HG03039 (cell line): Measurements from ENCODE around the gene MLXIPL.
"Not testable (repeated sequence)": the region's sequence is repeated elsewhere in the genome, so short reads cannot be mapped to it uniquely, and the experiment has no call there.

Source experiments
- ATAC-seq: cut with Tn5 transposase; IDR thresholded peaks from one replicate; pipeline ENCODE4 v1.9.1; 2021; ENCODE audit warnings: mild to moderate bottlenecking, moderate library complexity; ENCODE audit not compliant: unreplicated experiment

MLXIPL gene, protein sequence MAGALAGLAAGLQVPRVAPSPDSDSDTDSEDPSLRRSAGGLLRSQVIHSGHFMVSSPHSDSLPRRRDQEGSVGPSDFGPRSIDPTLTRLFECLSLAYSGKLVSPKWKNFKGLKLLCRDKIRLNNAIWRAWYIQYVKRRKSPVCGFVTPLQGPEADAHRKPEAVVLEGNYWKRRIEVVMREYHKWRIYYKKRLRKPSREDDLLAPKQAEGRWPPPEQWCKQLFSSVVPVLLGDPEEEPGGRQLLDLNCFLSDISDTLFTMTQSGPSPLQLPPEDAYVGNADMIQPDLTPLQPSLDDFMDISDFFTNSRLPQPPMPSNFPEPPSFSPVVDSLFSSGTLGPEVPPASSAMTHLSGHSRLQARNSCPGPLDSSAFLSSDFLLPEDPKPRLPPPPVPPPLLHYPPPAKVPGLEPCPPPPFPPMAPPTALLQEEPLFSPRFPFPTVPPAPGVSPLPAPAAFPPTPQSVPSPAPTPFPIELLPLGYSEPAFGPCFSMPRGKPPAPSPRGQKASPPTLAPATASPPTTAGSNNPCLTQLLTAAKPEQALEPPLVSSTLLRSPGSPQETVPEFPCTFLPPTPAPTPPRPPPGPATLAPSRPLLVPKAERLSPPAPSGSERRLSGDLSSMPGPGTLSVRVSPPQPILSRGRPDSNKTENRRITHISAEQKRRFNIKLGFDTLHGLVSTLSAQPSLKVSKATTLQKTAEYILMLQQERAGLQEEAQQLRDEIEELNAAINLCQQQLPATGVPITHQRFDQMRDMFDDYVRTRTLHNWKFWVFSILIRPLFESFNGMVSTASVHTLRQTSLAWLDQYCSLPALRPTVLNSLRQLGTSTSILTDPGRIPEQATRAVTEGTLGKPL

DNA sequence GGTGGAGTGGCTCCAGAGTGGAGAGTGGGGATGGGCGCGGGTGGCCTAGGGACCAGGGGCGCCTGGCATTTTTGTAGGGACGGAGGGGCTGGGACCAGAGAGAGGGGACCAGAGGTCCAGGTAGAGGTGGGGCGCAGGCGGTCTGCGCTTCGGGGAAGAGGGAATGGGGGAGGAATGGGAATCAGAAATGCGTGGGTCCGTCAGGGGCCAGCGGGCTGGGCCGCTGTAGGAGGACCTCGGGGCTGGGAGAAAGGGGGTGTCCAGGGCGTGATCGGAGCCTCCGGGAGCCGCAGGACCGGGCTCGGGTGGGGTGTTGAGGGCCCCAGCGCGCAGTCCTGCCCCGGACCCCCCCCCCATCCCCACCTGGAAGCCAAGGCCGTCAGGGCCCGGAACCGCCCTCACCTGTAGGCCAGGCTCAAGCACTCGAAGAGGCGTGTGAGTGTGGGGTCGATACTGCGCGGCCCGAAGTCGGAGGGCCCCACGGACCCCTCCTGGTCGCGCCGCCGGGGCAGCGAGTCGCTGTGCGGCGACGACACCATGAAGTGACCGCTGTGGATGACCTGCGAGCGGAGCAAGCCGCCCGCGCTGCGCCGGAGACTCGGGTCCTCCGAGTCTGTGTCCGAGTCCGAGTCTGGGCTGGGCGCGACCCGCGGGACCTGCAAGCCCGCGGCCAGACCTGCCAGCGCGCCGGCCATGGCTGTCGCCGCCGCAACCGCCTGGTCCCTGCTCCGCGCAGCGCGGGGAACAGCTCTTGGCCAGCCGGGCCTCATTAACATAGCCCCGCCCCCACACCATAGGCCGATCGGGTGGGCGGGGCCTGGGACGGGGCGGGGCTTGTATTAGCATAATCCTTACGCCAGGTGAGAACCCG, at the start of gene MLXIPL:
TSS of gene MLXIPL (minus strand) at position 725 of the 871 bp plus-strand sequence. CDS start at position 695, 30 bp downstream.
- ATAC-seq = no peak

DNA sequence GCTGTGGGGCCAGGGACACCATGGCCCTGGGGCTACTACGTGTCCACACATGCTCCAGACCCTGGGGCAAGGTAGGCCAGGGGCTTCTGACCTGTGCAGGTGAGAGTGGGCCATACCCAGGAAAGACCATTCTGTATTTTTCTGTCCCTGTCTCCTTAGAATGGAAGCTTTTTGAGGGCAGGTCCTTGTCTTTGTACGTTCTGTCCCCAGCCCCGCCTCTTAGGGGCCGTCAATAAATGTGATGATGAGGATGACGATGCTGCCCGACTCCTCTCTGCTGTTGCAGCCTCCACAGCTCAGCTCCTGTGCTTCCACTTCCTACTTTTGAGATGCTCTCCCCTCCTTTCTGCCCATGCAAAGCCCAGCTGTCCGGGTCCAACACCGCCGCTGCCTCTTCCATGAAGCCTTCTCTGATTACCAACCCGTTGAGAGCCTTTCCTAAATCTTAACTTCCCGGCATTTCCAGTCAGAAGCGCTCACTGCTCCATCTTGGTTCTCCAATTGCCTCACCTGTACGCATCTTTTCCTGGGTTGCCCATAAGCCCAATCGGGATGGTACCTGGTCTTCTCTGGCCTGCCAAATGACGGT, 47.6 kb upstream of the MLXIPL start:
- no peak for ATAC-seq

DNA sequence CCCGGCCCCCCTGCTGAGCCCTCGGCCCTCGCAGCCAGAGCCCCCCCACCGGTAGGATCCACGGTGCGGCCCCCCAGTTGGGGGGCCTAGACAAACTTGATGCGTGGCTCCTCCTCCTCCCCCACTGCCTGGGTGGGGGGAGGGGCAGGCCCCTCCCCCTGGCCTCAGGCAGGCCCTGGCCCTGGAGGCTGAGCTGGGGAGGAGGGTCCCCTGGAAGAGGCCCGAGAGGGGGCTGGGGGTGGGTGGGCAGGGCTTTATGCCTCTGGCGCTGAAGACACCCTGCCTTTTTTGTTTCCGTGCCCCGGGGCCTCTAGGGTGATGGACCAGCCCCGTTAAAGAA, 47.0 kb upstream of the MLXIPL start:
- ATAC-seq = no peak

DNA sequence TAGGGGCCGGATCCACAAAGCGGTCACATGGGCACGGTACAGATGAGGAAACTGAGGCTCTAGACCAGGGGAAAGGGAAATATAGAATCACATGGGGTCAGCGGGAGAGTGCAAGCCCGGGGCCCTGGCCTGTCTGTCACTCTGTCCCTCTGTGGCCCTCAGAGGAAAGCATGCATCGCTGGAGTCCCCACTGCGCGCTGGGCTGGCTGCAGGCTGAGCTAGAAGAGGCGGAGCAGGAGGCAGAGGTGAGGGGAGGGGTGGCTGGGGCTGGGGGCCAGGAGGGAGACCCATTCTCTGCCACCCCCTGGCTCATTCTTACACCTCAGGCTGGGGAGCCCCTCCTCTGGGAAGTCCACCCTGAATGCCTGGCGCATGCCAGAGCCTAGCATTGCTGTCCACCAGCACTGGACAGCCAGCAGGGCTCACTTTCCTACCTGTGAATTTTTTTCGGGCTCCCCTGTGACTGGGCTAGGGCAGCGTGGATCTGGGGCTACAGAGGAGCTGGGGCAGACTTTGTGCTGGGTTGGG, 45.6 kb upstream of the MLXIPL start:
- no peak for ATAC-seq

DNA sequence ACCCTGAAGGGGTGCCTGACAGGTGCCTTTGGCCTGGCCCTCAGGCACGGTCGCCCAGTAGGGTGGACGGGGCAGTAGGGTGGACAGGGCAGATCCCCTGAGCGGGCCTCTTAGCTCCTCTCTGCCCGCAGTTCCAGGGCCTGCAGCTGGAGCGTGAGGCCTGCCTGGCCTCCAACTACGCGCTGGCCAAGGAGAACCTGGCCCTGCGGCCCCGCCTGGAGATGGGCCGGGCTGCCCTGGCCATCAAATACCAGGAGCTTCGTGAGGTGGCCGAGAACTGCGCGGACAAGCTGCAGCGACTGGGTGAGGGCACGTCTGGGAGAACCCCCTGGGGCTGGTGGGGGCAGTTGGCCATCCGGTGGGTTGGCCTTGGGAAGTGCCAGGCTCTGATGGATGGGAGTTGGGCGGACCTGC, 45.0 kb upstream of the MLXIPL start:
- ATAC-seq = no peak

DNA sequence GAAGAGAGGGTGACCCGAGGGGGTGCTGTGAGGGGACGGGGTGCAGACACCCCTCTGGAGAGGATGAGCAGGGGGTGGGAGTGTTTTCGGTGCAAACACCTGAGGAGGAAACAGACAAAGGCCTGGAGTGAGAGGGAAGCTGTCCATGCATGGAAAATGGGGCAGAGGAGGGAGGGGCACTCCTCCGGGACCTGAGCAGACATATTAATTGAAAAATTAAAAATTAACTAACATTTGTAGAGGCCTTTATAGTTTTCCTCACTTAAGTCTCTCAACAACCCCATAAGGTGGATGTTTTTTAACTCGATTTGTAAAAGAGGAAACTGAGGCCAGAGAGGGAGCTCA, 44.5 kb upstream of the MLXIPL start:
- no peak for ATAC-seq

DNA sequence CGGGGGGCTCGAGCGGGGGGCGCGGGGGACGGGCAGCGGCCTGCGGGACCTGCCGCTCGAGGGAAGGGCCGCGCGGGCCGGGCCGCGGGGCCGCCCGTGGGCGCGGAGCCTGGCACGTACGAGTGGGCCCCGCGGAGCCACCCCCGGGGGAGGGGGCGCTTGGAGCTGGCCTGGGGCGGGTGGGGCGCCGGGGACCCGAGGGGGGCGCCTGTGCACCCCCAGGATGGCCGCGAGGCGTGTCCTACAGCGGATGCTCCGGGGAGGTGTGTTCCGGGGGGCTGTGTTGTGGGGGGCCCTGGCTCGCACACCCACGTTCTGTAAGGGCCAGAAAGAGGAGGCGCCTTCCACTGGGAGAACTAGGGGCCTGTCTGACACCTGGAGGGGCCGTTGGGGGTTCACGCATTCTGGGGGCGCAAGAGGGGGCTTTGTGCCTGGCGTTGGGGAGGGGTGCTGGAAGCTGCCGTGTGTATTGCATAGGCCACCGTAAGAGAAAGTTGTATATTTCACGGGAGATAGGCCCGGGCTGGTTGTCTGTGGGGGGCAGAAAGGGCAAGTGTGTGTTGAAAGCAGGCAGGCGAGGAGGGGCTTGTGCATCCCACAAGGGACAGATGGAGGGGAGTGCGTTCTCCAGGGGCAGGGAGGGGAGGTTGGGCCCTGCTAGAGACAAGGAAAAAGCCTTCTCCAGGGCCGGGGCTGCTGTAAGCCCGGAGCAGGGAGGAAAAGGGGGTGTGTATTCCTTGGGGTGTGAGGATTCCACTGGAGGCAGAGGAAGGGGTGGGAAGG, 44.0 kb upstream of the MLXIPL start:
- ATAC-seq = peak; percentile 4

DNA sequence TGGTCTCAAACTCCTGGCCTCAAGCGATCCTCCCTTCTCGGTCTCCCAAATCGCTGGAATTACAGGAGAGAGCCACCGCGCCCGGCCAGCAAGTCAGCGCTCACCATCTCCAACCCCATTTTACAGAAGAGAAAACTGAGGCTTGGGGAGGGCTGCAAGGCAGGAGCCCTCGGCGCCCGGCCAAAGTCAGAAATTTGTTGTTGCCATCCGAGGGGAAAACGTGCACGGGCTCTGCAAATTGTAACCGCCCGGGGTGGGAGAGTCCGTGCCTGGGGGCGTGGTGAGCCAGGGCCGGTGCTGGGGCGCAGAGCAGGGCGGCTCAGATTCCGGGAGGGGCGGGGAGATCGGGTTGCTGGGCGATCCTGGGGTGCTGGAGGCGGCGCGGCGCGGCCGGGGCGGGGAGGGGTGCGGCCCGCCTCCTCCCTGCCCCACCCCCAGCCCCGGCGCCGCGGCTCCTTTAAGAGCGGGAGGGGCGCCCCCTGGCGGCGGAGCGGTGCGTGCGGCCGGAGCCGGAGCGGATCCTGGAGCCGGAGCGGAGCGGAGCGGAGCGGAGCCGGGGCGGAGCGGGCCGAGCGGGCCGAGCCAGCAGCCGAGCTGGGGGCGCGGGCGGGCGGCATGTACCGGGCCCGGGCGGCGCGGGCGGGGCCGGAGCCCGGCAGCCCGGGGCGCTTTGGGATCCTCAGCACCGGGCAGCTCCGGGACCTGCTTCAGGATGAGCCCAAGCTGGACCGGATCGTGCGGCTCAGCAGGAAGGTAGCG, 43.2 kb upstream of the MLXIPL start, which contains the start of gene VPS37D:
TSS of gene VPS37D (plus strand) at position 488 of the 759 bp plus-strand sequence. CDS start at position 616, 128 bp downstream.
- peak; percentile 90 for ATAC-seq

DNA sequence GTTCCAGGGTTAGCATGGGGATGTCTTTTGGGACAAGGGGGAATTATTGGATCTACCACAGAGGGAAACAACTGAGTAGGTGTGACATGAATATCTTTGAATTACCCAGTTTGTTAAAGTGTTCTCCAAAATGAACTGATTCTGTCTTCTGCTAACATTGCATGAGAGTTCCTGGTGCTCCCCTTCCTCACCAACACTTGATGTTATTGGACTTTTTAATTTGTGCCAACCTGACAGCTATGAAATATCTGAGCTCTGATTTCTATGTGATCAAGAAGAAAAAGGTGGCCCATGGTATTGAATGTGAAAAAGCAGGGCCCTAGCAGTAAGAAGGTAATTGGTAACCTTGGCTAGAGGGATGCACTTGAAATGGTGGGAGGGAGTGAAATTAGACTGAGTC, 38.7 kb upstream of the MLXIPL start:
- ATAC-seq = no peak

DNA sequence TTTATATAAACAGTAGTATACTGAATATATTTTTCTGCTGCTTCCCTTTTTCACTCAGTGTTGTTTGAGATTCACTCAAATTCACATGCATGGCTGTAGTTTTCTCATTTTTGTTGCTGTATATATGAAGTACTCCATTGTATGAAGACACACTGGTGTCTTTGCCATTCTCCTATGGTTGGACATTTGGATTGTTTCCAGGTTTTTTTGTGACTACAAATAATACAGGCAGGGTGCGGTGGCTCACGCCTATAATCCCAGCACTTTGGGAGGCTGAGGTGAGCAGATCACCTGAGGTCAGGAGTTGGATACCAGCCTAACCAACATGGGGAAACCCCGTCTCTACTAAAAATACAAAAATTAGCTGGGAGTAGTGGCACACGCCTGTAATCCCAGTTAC, 36.3 kb upstream of the MLXIPL start:
- not testable (repeated sequence) for ATAC-seq

DNA sequence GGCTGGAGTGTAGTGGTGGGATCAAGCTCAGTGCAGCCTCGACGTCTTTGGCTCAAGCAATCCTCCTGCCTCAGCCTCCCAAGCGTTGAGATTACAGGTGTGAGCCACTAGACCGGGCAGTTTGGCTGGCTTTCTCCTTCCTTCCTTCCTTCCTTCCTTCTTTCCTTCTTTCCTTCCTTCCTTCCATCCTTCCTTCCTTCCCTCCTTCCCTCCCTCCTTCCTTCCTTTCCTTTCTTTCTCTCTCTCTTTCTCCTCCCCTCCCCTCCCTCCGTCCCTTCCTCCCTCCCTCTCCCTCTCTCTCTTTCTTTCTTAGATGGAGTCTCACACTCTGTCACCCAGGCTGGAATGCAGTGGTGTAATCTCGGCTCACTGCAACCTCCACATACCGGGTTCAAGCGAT, 35.7 kb upstream of the MLXIPL start:
- ATAC-seq = no peak

DNA sequence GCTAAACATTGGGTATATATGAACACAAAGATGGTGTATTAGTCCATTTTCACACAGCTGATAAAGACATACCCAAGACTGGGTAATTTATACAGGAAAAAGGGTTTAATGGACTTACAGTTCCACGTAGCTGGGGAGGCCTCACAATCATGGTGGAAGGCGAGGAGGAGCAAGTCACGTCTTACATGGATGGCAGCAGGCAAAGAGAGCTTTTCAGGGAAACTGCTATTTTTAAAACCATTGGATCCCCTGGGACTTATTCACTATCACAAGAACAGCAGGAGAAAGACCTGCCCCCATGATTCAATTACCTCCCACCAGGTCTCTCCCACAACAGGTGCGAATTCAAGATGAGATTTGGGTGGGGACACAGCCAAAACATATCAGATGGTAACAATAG, 31.0 kb upstream of the MLXIPL start:
- ATAC-seq = not testable (repeated sequence)

DNA sequence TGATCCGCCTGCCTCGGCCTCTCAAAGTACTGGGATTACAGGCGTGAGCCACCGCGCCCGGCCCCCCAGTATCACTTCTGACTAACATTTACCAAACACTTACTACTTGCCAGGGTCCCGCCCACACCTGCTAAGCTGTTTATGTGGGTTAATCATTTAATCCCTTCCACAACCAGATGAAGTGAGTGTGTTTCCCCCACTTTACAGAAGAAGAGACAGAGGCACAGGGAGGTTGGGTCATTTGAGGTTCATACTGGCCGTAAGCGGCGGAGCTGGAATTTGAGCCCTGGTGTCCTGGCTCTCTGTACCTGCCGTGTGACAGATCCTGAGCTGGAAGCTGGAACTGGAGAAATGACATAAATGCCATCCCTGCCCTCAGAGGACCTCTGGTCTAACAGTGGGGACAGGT, 28.2 kb upstream of the MLXIPL start:
- no peak for ATAC-seq

DNA sequence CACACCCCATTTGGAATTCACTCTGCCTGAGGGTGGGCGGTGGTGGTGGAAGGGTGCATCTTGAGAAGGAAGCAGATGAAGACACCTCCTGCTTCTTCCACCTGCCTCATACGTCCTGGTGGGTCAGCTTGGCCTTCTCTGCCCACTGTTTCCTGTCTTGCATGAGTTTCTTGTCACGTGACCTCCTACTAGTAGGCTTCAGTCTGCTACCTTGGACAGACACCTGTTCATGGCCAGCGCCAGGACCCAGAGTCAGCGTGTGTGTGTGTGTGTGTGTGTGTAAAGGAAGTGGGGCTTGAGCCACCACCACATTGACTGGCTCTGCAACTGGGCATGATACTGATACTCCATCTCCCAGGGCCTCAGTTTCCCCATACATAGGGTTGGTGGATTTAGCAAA, 26.2 kb upstream of the MLXIPL start:
- ATAC-seq = no peak

DNA sequence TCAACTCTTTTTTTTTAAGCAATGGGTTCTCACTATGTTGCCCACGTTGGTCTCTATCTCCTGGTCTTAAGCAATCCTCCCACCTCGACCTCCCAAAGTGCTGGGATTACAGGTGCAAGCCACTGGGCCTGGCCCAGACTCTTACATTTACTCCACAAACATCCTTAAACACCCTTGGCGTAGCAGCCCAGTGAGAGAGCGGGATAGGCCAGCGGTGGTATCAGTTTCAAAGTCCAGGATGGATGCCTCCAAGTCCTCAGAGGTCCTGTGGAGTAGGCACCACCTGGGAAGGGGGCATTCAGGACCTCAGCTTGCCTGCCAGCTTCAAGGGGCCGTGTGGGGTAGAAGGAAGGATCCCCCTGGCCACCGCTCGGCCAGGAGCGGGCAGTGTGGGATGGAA, 25.3 kb upstream of the MLXIPL start:
- ATAC-seq = no peak

DNA sequence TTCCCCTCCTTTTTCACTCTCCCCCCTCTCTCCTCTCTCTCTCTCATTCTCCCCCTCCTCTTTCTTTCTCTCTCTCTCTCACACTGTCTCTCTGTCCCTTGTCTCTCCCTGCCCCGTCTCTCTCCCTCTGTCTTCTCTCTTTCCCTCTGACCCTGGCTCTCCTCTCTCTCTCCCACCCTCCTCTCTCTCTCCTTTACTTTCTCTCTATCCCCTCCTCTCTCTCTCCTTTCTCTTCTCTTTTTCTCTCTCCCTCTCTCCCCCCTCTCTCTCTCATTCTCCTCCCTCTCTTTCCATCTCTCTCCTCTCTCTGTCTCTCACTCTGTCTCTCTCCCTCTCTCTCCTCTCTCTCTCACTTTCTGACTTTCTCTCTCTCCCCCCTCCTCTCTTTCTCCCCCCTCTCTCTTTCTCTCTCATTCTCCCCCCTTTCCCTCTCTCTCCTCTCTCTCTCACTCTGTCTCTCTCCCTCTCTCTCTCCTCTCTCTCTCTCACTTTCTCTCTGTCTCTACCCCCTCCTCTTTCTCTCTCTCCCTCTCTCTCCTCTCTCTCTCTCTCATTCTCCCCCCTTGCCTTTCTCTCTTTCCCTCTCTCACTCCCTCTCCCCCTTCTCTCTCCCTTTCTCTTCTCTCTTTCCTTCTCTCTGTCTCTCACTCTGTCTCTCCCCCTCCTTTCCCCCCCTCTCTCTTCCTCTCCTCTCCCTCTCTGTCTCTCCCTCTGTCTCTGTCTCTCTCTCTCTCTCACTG, 24.4 kb upstream of the MLXIPL start:
- no peak for ATAC-seq

DNA sequence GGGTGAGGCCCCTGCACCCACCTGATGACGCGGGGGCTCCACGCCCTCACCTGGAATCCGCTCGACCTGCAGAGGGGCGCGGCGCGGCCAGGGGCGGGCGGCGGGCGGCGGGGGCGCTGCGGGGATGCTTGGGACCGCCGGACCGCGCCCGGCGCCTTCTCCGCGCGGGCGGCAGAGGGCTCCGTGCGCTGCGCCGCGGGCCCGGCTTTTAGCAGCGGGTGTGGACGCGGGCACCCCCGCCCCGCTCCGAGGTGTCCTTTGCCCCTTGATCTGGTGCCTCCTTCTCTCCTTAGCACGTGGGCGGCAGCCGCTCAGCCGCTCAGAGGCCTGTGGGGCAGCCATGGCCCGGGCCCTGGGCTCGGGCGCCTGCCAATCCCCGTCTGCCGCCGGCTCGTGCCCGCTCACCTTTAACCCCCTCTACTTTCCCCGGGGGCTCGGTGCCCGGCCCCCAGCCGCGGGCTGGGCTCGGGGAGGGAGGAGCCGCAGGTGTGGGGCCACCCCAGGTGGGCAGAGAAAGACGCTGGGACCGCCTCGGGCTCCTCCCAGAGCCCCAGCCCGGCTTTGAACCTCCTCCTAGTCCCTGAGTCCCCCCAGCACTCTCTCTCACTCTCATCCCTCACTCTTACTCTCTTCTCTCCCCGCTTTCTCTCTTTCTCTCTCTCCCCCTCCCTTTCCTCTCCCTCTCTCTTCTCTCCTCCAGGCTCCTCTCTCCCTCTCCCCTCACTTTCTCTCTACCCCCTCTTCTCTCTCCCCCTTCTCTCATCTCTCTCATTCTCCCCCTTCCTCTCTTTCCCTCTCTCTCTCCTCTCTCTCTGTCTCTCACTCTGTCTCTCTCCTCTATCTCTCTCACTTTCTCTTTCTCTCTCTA, 23.6 kb upstream of the MLXIPL start:
- no peak for ATAC-seq
